HG03108 (cell line): ENCODE results near the gene H1-8.

Source experiments
- ATAC-seq: cut with Tn5 transposase; IDR thresholded peaks from one replicate; pipeline ENCODE4 v1.9.1; 2021; ENCODE audit warnings: moderate library complexity; ENCODE audit not compliant: unreplicated experiment

H1-8 gene

GRCh38 chr3:129555153-129555550 lies 12.2 kb downstream of the H1-8 start:
- no peak for ATAC-seq

GRCh38 chr3:129555616-129556357 lies 12.8 kb downstream of the H1-8 start:
- no peak for ATAC-seq

- no peak for ATAC-seq
These were observed 13.4 kb downstream of the H1-8 start for GRCh38 chr3:129556358-129556695.

GRCh38 chr3:129556890-129557547 lies 14.0 kb downstream of the H1-8 start:
- no peak for ATAC-seq

GRCh38 chr3:129557548-129557894 lies 14.5 kb downstream of the H1-8 start:
- ATAC-seq: no peak

GRCh38 chr3:129558081-129558771 lies 15.3 kb downstream of the H1-8 start:
- ATAC-seq: no peak

GRCh38 chr3:129558772-129559564 lies 16.0 kb downstream of the H1-8 start:
- ATAC-seq: no peak

GRCh38 chr3:129559565-129560079 lies 16.6 kb downstream of the H1-8 start:
- ATAC-seq: no peak

GRCh38 chr3:129560269-129560787 lies 17.4 kb downstream of the H1-8 start:
- no peak for ATAC-seq

GRCh38 chr3:129560911-129561594 lies 18.1 kb downstream of the H1-8 start:
- no peak for ATAC-seq

- ATAC-seq: no peak
These were observed 18.8 kb downstream of the H1-8 start for GRCh38 chr3:129561619-129562248.

GRCh38 chr3:129562803-129563202 lies 19.8 kb downstream of the H1-8 start:
- no peak for ATAC-seq

- ATAC-seq: no peak
These were observed 20.4 kb downstream of the H1-8 start for GRCh38 chr3:129563332-129563731.

- ATAC-seq: no peak
These were observed 21.0 kb downstream of the H1-8 start for GRCh38 chr3:129563850-129564535.

GRCh38 chr3:129564981-129565644 lies 22.1 kb downstream of the H1-8 start:
- ATAC-seq: no peak

- ATAC-seq: no peak
These were observed 22.9 kb downstream of the H1-8 start for GRCh38 chr3:129565902-129566301.

- no peak for ATAC-seq
These were observed 24.3 kb downstream of the H1-8 start for GRCh38 chr3:129567176-129567705.

- ATAC-seq: no peak
These were observed 25.0 kb downstream of the H1-8 start for GRCh38 chr3:129567939-129568338.

- ATAC-seq: no peak
These were observed 26.9 kb downstream of the H1-8 start for GRCh38 chr3:129569856-129570255.
